Upper lobe of left lung (tissue), 6 donors: ENCODE data around the gene SEZ6L. TPM values are rescaled to one million over a fixed set of nuclear protein-coding genes. Genes with fewer than 3 reads are reported as not detected.

Experiments used
- ATAC-seq, 2 donors: fragments of 200-7000 bp; cut with Tn5 transposase; one replicate each; pipeline ENCODE4 v1.9.1; 2022; ENCODE audit warnings: mild to moderate bottlenecking in 2 of 2, moderate library complexity in 2 of 2; ENCODE audit not compliant: low FRiP score in 2 of 2
- DNase-seq, 2 donors: peaks; one replicate each; pipeline ENCODE4 v3.0.0-alpha.2; 2019 to 2020
- H3K27ac ChIP-seq, 4 donors: fragments of 200-600 bp; sonication (generic); one replicate each; pipeline ENCODE4 v1.5.1; 2016 to 2019
- H3K27me3 ChIP-seq, 4 donors: fragments of 200-600 bp; sonication (generic); one replicate each; pipeline ENCODE4 v1.5.1; 2017 to 2019
- H3K36me3 ChIP-seq, 4 donors: fragments of 200-600 bp; sonication (generic); one replicate each; pipeline ENCODE4 v1.5.1; 2016 to 2019
- H3K4me1 ChIP-seq, 4 donors: fragments of 200-600 bp; sonication (generic); one replicate each; pipeline ENCODE4 v1.5.1; 2018 to 2019
- H3K4me3 ChIP-seq, 4 donors: fragments of 200-600 bp; sonication (generic); one replicate each; pipeline ENCODE4 v1.5.1; 2017 to 2019; ENCODE audit warnings: mild to moderate bottlenecking in 2 of 4, moderate library complexity in 1 of 4
- H3K9me3 ChIP-seq, 4 donors: fragments of 200-600 bp; sonication (generic); one replicate each; pipeline ENCODE4 v1.5.1; 2018 to 2019
- EP300 ChIP-seq, 4 donors: sonication (generic); formaldehyde crosslinking; IDR thresholded peaks; one replicate each; pipeline ENCODE4 v1.5.1; 2017; ENCODE audit warnings: antibody characterized with exemption in 4 of 4, control low read depth in 2 of 4
- POLR2A ChIP-seq, 4 donors: fragments of 450-650 bp; IDR thresholded peaks; one replicate each; pipeline ENCODE4 v1.5.1; 2016 to 2017; ENCODE audit warnings: antibody characterized with exemption in 4 of 4, mild to moderate bottlenecking in 2 of 4
- POLR2AphosphoS5 ChIP-seq, 2 donors: sonication (generic); formaldehyde crosslinking; IDR thresholded peaks; one replicate each; pipeline ENCODE4 v1.5.1; 2017; ENCODE audit warnings: antibody characterized with exemption in 2 of 2
- WGBS, 2 donors: methylation state at CpG; one replicate each; pipeline ENCODE4 v1.1.5; 2017 to 2018; 5-methylcytosine and 5-hydroxymethylcytosine counted together
- total RNA-seq, 6 donors: library from RNA; depleted of rRNA in 4 of 6; stranded (reverse); fragments of >200 nt in 4 of 6; gene quantifications; one replicate each; pipeline versions ENCODE4 v1.1.0 to v1.2.1, GENCODE V29; 2016 to 2021
- TF ChIP-seq, protein P1 (sequence below), 6 experiments: fragments of 450-650 bp in 4 of 6; fragments of 200-600 bp in 2 of 6; sonication (generic) in 2 of 6; IDR thresholded peaks; one replicate each; pipeline ENCODE4 v1.5.1; 2016 to 2019; ENCODE audit warnings: antibody characterized with exemption in 6 of 6
- donor health status: DM: no; HTN: no; CAD: no; lungs with moderate emphysema.
- donor health status: DM: no; HTN: yes; CAD: no; lungs with severe emphysema.

The SEZ6L gene
- total RNA-seq, 6 donors from 2014 or later = 0.06 to 1.2 (median 0.24) TPM; not detected in 3

DNA sequence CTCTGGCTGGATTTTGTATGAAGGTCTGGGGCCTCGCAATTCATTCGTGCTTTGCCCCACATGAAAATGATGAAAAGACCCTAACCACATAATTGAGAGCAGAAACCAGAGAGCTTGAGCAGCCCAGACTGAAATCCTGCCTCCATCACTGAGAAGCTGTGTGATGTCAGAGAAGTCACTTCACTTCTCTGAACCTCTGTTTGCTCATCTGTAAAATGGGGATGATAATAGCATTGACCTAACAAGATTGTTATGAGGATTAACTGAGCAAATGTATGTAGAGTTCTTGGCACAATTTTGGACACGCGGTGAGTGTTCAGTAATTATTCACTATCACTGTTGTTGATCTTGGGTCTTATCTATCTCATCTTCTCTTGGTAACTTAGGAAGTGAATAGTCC is 203.6 kb downstream of the SEZ6L start:
- Histone ChIP-seq H3K9me3 (no peaks in the 10 kb centered on the region), H3K27ac (no peak overlapping the region), H3K4me3 (no peak overlapping the region), H3K27me3 (peaks cover 0 to 2% (median 0%) of the 10 kb centered on the region in 4 donors), H3K4me1 (no peaks in the 10 kb centered on the region), H3K36me3 (no peaks in the 10 kb centered on the region)
- ATAC-seq = no peak
- TF ChIP-seq, protein P1, sequence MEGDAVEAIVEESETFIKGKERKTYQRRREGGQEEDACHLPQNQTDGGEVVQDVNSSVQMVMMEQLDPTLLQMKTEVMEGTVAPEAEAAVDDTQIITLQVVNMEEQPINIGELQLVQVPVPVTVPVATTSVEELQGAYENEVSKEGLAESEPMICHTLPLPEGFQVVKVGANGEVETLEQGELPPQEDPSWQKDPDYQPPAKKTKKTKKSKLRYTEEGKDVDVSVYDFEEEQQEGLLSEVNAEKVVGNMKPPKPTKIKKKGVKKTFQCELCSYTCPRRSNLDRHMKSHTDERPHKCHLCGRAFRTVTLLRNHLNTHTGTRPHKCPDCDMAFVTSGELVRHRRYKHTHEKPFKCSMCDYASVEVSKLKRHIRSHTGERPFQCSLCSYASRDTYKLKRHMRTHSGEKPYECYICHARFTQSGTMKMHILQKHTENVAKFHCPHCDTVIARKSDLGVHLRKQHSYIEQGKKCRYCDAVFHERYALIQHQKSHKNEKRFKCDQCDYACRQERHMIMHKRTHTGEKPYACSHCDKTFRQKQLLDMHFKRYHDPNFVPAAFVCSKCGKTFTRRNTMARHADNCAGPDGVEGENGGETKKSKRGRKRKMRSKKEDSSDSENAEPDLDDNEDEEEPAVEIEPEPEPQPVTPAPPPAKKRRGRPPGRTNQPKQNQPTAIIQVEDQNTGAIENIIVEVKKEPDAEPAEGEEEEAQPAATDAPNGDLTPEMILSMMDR (IDR thresholded peaks at IDR 0.05) = no peak
- TF ChIP-seq POLR2A (IDR thresholded peaks at IDR 0.05) (no peak), POLR2AphosphoS5 (IDR thresholded peaks at IDR 0.05) (no peak), EP300 (IDR thresholded peaks at IDR 0.05) (no peak)
- no peak for DNase-seq
- 80 to 85% methylated on average over 4 of the region's 4 CpGs for WGBS, 2 donors

DNA sequence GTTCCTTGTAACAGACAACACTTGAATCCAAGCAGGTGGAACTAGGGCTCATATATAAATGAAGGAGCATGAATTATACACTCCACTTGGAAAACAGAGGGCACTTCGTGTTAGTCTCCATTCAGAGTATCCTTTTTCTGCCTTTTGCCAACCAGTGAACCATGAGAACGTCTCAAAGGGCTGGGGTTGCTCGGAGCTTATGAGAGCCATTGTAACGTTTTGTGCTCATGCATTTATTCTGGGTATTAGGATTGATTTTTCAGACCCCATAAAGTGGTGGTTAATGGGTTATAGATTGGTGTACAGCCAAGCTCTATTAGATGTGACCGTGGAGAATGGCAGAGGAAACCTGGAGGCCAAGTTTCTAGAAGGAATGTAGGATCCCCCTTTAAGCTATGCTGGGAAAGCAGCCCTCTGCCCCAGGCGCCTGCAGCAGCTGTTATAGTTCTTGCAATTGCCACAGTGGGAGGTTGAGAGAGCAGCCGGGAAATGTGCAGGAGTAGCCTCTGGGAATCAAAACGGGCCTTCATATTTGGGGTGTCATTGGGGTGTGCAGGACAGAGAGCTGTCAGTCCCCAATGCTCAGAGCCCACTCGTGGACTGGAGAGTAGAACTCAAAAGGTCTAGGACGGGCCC is 205.2 kb downstream of the SEZ6L start:
- Histone ChIP-seq H3K4me1 (no peaks in the 10 kb centered on the region), H3K27me3 (peaks cover 0 to 2% (median 0%) of the 10 kb centered on the region in 4 donors), H3K9me3 (peaks cover 0 to 4% (median 0%) of the 10 kb centered on the region in 4 donors), H3K36me3 (no peaks in the 10 kb centered on the region), H3K27ac (no peak overlapping the region), H3K4me3 (no peak overlapping the region)
- 58 to 65% methylated on average over 5 to 10 of the region's 10 CpGs for WGBS, 2 donors
- TF ChIP-seq, protein P1 (IDR thresholded peaks at IDR 0.05) = no peak
- TF ChIP-seq POLR2A (IDR thresholded peaks at IDR 0.05) (no peak), EP300 (IDR thresholded peaks at IDR 0.05) (no peak), POLR2AphosphoS5 (IDR thresholded peaks at IDR 0.05) (no peak)
- ATAC-seq = no peak
- DNase-seq = no peak

DNA sequence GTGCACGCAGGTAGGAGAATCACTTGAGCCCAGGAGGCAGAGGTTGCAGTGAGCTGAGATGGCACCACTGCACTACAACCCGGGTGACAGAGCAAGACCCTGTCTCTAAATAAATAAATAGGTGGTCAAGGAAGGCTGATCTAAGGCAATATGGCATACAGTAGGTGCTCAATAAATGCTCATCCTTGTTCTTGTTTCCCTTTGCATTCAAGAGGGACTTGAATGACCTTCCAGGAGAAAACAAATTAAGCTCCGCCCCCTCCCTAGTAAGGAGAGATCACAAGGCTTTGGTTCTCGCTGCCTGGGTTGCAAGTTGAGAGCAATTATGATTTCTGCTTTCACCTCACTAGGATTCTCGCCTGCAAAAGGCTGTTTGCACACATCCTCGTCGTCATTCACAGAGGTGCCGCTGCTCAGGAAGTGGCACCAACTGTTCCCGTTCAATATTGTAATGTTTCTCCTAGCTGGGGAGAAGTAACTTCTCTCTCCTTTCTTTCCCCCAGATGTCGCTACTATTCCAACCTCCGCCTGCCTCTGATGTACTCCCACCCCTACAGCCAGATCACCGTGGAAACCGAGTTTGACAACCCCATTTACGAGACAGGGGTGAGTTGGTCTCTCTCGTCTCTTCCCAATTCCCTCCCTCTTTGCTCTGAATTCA is 208.0 kb downstream of the SEZ6L start:
- 22 to 24% methylated on average over 15 of the region's 15 CpGs for WGBS, 2 donors
- peaks cover 0 to 4% (median 0%) of the 10 kb centered on the region in 4 donors for H3K9me3 ChIP-seq
- no peaks in the 10 kb centered on the region for H3K4me1 ChIP-seq
- no peak for ATAC-seq
- no peak overlapping the region for H3K27ac ChIP-seq
- peaks cover 0 to 2% (median 0%) of the 10 kb centered on the region in 4 donors for H3K27me3 ChIP-seq
- no peak for DNase-seq
- no peak overlapping the region for H3K4me3 ChIP-seq
- no peaks in the 10 kb centered on the region for H3K36me3 ChIP-seq
- TF ChIP-seq POLR2AphosphoS5 (IDR thresholded peaks at IDR 0.05) = no peak
- no peak for TF ChIP-seq POLR2A (IDR thresholded peaks at IDR 0.05)
- no peak for TF ChIP-seq EP300 (IDR thresholded peaks at IDR 0.05)
- TF ChIP-seq, protein P1 (IDR thresholded peaks at IDR 0.05) = no peak

DNA sequence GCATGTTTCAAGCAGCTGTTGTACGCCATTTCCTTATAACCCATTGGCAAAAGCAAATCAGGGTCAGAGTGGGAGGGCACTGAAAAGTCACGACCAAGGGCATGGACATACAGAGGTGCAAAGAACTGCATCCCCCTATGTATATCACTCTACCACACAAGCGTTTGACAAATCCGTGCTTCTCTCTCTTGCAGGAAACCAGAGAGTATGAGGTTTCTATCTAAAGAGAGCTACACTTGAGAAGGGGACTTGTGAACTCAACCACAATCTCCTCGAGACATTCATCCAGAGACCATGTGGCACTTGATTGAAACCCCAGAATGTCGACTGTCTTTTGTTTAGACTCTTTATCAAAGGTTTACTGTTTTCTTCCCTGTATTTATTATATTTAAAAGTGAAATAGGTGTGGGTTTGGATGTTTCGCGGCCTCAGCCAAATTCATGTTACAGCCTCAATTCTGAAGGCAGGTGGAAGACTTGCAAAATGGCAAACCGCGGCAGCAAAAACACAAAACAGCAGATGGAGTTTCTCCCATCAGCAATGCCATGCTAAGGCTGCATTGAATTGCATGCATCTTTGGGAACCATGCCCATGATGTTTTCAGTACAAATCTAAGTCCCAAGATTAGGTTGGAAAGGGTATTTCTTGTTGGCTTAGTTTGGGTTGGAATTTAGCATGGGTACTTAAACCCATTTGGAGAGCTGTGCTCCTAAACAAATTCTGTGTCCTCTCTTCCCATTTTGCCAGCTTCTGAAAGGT is 211.0 kb downstream of the SEZ6L start:
- ATAC-seq (no peak), DNase-seq (no peak)
- H3K4me3 ChIP-seq = no peak overlapping the region
- peaks cover 0 to 2% (median 0%) of the 10 kb centered on the region in 4 donors for H3K27me3 ChIP-seq
- WGBS, 2 donors = 74 to 77% methylated on average over 10 of the region's 10 CpGs
- H3K27ac ChIP-seq = no peak overlapping the region
- TF ChIP-seq POLR2A (IDR thresholded peaks at IDR 0.05) = no peak
- TF ChIP-seq, protein P1 (IDR thresholded peaks at IDR 0.05) = no peak
- no peak for TF ChIP-seq EP300 (IDR thresholded peaks at IDR 0.05)
- no peak for TF ChIP-seq POLR2AphosphoS5 (IDR thresholded peaks at IDR 0.05)
- no peaks in the 10 kb centered on the region for H3K36me3 ChIP-seq
- peaks cover 0 to 4% (median 0%) of the 10 kb centered on the region in 4 donors for H3K9me3 ChIP-seq
- no peaks in the 10 kb centered on the region for H3K4me1 ChIP-seq
